ENCODE measurements around the gene SYNGR3. TPM values are rescaled to one million over a fixed set of nuclear protein-coding genes. Genes with fewer than 3 reads are reported as not detected.

The SYNGR3 gene
- total and polyA plus RNA-seq, 7 experiments from 2014 or later, result 0.49 to 8.8 (median 0.92) TPM

GRCh38 chr16:1942810-1943726, 46.7 kb upstream of the SYNGR3 start, which contains the start of gene MSRB1:
Gene MSRB1 (minus strand): TSS chr16:1943199. CDS start chr16:1943156, 43 bp downstream.
- Histone ChIP-seq H3K27me3 (ENCODE audit: control insufficient read depth in 2 of 2, insufficient read depth in 2 of 2, low read length in 2 of 2) (no peaks in the 10 kb centered on the region), H3K4me3 (ENCODE audit: low read length) (peak within 1 kb of the TSS; percentile 90)

GRCh38 chr16:1944612-1945199, 45.1 kb upstream of the SYNGR3 start:
- peaks cover 4 to 24% (median 9%) of the 10 kb centered on the region in 7 donors for H3K4me1 Mint-ChIP-seq
- ATAC-seq (no peak), DNase-seq (no peak)
- ChIA-PET CTCF (interaction anchor here (1.1 kb wide), 1 partner anchor 21 kb away, joined by 4 read pairs; the partner anchor contains the start of gene RNF151), POLR2A (interaction anchor here (0.7 to 5.0 kb wide), 3 partner anchors 16 to 211 kb away, joined by 4 to 52 read pairs (median 7); partner anchors contain the start of genes RPS2 and TRAF7)
- Histone ChIP-seq H3K4me3 (ENCODE audit: low read length) (no peak overlapping the region), H3K27ac (ENCODE audit: low read depth, low read length) (no peak overlapping the region), H3K9me3 (ENCODE audit: control insufficient read depth in 2 of 3, low read length in 3 of 3) (no peaks in the 10 kb centered on the region), H3K27me3 (ENCODE audit: control insufficient read depth in 2 of 2, insufficient read depth in 2 of 2, low read length in 2 of 2) (no peaks in the 10 kb centered on the region), H3K4me1 (ENCODE audit: control insufficient read depth in 2 of 2, insufficient read depth in 2 of 2, low read length in 2 of 2) (peaks cover 6 to 7% of the 10 kb centered on the region in 2 donors), H3K36me3 (ENCODE audit: control insufficient read depth in 2 of 3, insufficient read depth in 3 of 3, low read length in 3 of 3) (peaks cover 0 to 9% (median 0%) of the 10 kb centered on the region in 3 experiments)
- no peaks in the 10 kb centered on the region for H3K36me3 Mint-ChIP-seq
- no peaks in the 10 kb centered on the region for H3K9me3 Mint-ChIP-seq
- H3K27ac Mint-ChIP-seq, result peak overlapping the region in 3 of 9 donors; percentile 40 to 62 (median 41)
- H3K27me3 Mint-ChIP-seq, result no peaks in the 10 kb centered on the region
- intact Hi-C loops (cut with micrococcal nuclease), result loop anchor here in 1 of 2 donors (5.0 to 10.0 kb wide), 5 partner anchors 240 to 637 kb away; partner anchors contain the start of genes CRAMP1, IFT140, MAPK8IP3 and TELO2
- H3K4me3 Mint-ChIP-seq, result peak overlapping the region; percentile 58 to 90 (median 78)

More at GRCh38 chr16:1942810-1943726, 46.7 kb upstream of the SYNGR3 start, which contains the start of gene MSRB1:
- H3K27ac Mint-ChIP-seq, result peak within 1 kb of the TSS; percentile 41 to 90 (median 65)
- no peaks in the 10 kb centered on the region for H3K9me3 ChIP-seq (ENCODE audit: control insufficient read depth in 2 of 3, low read length in 3 of 3)
- no peaks in the 10 kb centered on the region for H3K9me3 Mint-ChIP-seq
- peaks cover 0 to 4% (median 0%) of the 10 kb centered on the region in 5 donors for H3K36me3 Mint-ChIP-seq
- H3K4me1 Mint-ChIP-seq, result peaks cover 4 to 24% (median 11%) of the 10 kb centered on the region in 7 donors
- H3K27ac ChIP-seq (ENCODE audit: low read depth, low read length), result peak within 1 kb of the TSS; percentile 76
- CTCF ChIA-PET, result interaction anchor here (0.6 to 1.3 kb wide), 3 partner anchors 13 to 23 kb away, joined by 3 to 4 read pairs (median 3); partner anchors contain the start of gene RNF151
- DNase-seq (peak; percentile 97 to 100 (median 98)), ATAC-seq (peak; percentile 100)
- H3K36me3 ChIP-seq (ENCODE audit: control insufficient read depth in 2 of 3, insufficient read depth in 3 of 3, low read length in 3 of 3), result peaks cover 0 to 24% (median 4%) of the 10 kb centered on the region in 3 experiments
- H3K4me1 ChIP-seq (ENCODE audit: control insufficient read depth in 2 of 2, insufficient read depth in 2 of 2, low read length in 2 of 2), result peaks cover 6 to 7% of the 10 kb centered on the region in 2 donors
- peak within 1 kb of the TSS; percentile 74 to 90 (median 87) for H3K4me3 Mint-ChIP-seq
- intact Hi-C loops (cut with micrococcal nuclease), result loop anchor here (1.0 to 10.0 kb wide), 12 partner anchors 14 to 636 kb away; partner anchors contain the start of genes NDUFB10 (in 2 of the 2), ATP6V0C (in 1 of the 2), CRAMP1 (in 1 of the 2) and IFT140 (in 1 of the 2)
- no peaks in the 10 kb centered on the region for H3K27me3 Mint-ChIP-seq
- POLR2A ChIA-PET, result interaction anchor here (0.6 to 5.0 kb wide), 13 partner anchors 11 to 524 kb away, joined by 3 to 52 read pairs (median 4); partner anchors contain the start of genes NDUFB10, NUBP2, RPL3L and RPS2

- no peaks in the 10 kb centered on the region for H3K27me3 ChIP-seq (ENCODE audit: control insufficient read depth in 2 of 2, insufficient read depth in 2 of 2, low read length in 2 of 2)
- POLR2A ChIA-PET, result interaction anchor here (0.6 to 1.0 kb wide), 3 partner anchors 19 to 210 kb away, joined by 3 to 4 read pairs (median 3); partner anchors contain the start of genes RPS2 and TRAF7
- peaks cover 0 to 2% (median 0%) of the 10 kb centered on the region in 3 experiments for H3K36me3 ChIP-seq (ENCODE audit: control insufficient read depth in 2 of 3, insufficient read depth in 3 of 3, low read length in 3 of 3)
- no peaks in the 10 kb centered on the region for H3K9me3 ChIP-seq (ENCODE audit: control insufficient read depth in 2 of 3, low read length in 3 of 3)
- H3K27ac ChIP-seq (ENCODE audit: low read depth, low read length), result no peak overlapping the region
- DNase-seq, result no peak
- no peak for ATAC-seq
- H3K4me1 ChIP-seq (ENCODE audit: control insufficient read depth in 2 of 2, insufficient read depth in 2 of 2, low read length in 2 of 2), result peaks cover 6 to 7% of the 10 kb centered on the region in 2 donors
- Mint-ChIP-seq H3K36me3 (no peaks in the 10 kb centered on the region), H3K4me3 (no peak overlapping the region), H3K9me3 (no peaks in the 10 kb centered on the region), H3K4me1 (peaks cover 4 to 24% (median 9%) of the 10 kb centered on the region in 7 donors), H3K27ac (peak overlapping the region in 1 of 9 donors; percentile 26), H3K27me3 (no peaks in the 10 kb centered on the region)
- intact Hi-C loops (cut with micrococcal nuclease), result loop anchor here in 1 of 2 donors (10.0 kb wide), 2 partner anchors 241 to 521 kb away; partner anchors contain the start of genes MAPK8IP3 and UQCC4
- CTCF ChIA-PET, result no interaction called here
- no peak overlapping the region for H3K4me3 ChIP-seq (ENCODE audit: low read length)
These were observed 44.0 kb upstream of the SYNGR3 start for GRCh38 chr16:1945559-1946391.

- H3K9me3 ChIP-seq (ENCODE audit: control insufficient read depth in 2 of 3, low read length in 3 of 3), result no peaks in the 10 kb centered on the region
- ChIA-PET POLR2A (interaction anchor here (0.5 to 1.0 kb wide), 3 partner anchors 18 to 48 kb away, joined by 3 read pairs; partner anchors contain the start of gene RPS2), CTCF (no interaction called here)
- peaks cover 6 to 7% of the 10 kb centered on the region in 2 donors for H3K4me1 ChIP-seq (ENCODE audit: control insufficient read depth in 2 of 2, insufficient read depth in 2 of 2, low read length in 2 of 2)
- H3K27ac ChIP-seq (ENCODE audit: low read depth, low read length), result no peak overlapping the region
- intact Hi-C loops (cut with micrococcal nuclease), result loop anchor here in 1 of 2 donors (10.0 kb wide), 2 partner anchors 242 to 522 kb away; partner anchors contain the start of genes MAPK8IP3 and UQCC4
- ATAC-seq (no peak), DNase-seq (no peak)
- no peaks in the 10 kb centered on the region for H3K36me3 ChIP-seq (ENCODE audit: control insufficient read depth in 2 of 3, insufficient read depth in 3 of 3, low read length in 3 of 3)
- no peak overlapping the region for H3K4me3 Mint-ChIP-seq
- H3K4me1 Mint-ChIP-seq, result peaks cover under 1 to 19% (median 9%) of the 10 kb centered on the region in 7 donors
- H3K4me3 ChIP-seq (ENCODE audit: low read length), result no peak overlapping the region
- no peaks in the 10 kb centered on the region for H3K27me3 Mint-ChIP-seq
- no peaks in the 10 kb centered on the region for H3K27me3 ChIP-seq (ENCODE audit: control insufficient read depth in 2 of 2, insufficient read depth in 2 of 2, low read length in 2 of 2)
- no peaks in the 10 kb centered on the region for H3K9me3 Mint-ChIP-seq
- no peak overlapping the region for H3K27ac Mint-ChIP-seq
- no peaks in the 10 kb centered on the region for H3K36me3 Mint-ChIP-seq
These were observed 43.0 kb upstream of the SYNGR3 start for GRCh38 chr16:1946495-1947368.

GRCh38 chr16:1947369-1947670, 42.5 kb upstream of the SYNGR3 start:
- CTCF ChIA-PET, result no interaction called here
- H3K27me3 Mint-ChIP-seq, result peaks cover 0 to 2% (median 0%) of the 10 kb centered on the region in 5 donors
- POLR2A ChIA-PET, result interaction anchor here (0.5 kb wide), 1 partner anchor 25 kb away, joined by 3 read pairs; no protein-coding TSS in a partner anchor
- H3K4me3 Mint-ChIP-seq, result no peak overlapping the region
- DNase-seq (no peak), ATAC-seq (no peak)
- no peak overlapping the region for H3K4me3 ChIP-seq (ENCODE audit: low read length)
- no peaks in the 10 kb centered on the region for H3K27me3 ChIP-seq (ENCODE audit: control insufficient read depth in 2 of 2, insufficient read depth in 2 of 2, low read length in 2 of 2)
- H3K36me3 ChIP-seq (ENCODE audit: control insufficient read depth in 2 of 3, insufficient read depth in 3 of 3, low read length in 3 of 3), result no peaks in the 10 kb centered on the region
- no peak overlapping the region for H3K27ac Mint-ChIP-seq
- no peaks in the 10 kb centered on the region for H3K9me3 ChIP-seq (ENCODE audit: control insufficient read depth in 2 of 3, low read length in 3 of 3)
- no peak overlapping the region for H3K27ac ChIP-seq (ENCODE audit: low read depth, low read length)
- intact Hi-C loops (cut with micrococcal nuclease), result loop anchor here in 1 of 2 donors (10.0 kb wide), 2 partner anchors 243 to 523 kb away; partner anchors contain the start of genes MAPK8IP3 and UQCC4
- peaks cover under 1 to 3% of the 10 kb centered on the region in 2 donors for H3K4me1 ChIP-seq (ENCODE audit: control insufficient read depth in 2 of 2, insufficient read depth in 2 of 2, low read length in 2 of 2)
- no peaks in the 10 kb centered on the region for H3K36me3 Mint-ChIP-seq
- peaks cover 0 to 13% (median 5%) of the 10 kb centered on the region in 7 donors for H3K4me1 Mint-ChIP-seq
- no peaks in the 10 kb centered on the region for H3K9me3 Mint-ChIP-seq
